ENCODE measurements around the gene NPIPB9.
"Not testable (repeated sequence)": the region's sequence is repeated elsewhere in the genome, so short reads cannot be mapped to it uniquely, and the experiment has no call there.

NPIPB9 gene

GRCh38 chr16:28751487-28751886 is at the start of gene NPIPB9:
NPIPB9 (plus strand) TSS chr16:28751787.
- not testable (repeated sequence) for DNase-seq

- DNase-seq: not testable (repeated sequence)
These were observed 47.3 kb upstream of the NPIPB9 start for GRCh38 chr16:28704246-28704645.

- not testable (repeated sequence) for DNase-seq
These were observed 40.1 kb upstream of the NPIPB9 start, which contains the start of gene EIF3C for GRCh38 chr16:28711220-28712083. EIF3C (plus strand) TSS chr16:28711464; CDS start chr16:28711687, 223 bp downstream.

GRCh38 chr16:28722852-28723650 is 28.5 kb upstream of the NPIPB9 start:
- not testable (repeated sequence) for DNase-seq

- DNase-seq: not testable (repeated sequence)
These were observed 20.3 kb upstream of the NPIPB9 start for GRCh38 chr16:28731253-28731652.

- DNase-seq: not testable (repeated sequence)
These were observed 19.0 kb upstream of the NPIPB9 start for GRCh38 chr16:28732455-28733124.

- not testable (repeated sequence) for DNase-seq
These were observed 11.8 kb upstream of the NPIPB9 start for GRCh38 chr16:28739787-28740186.

- DNase-seq: not testable (repeated sequence)
These were observed 11.0 kb upstream of the NPIPB9 start for GRCh38 chr16:28740631-28741030.

- DNase-seq: not testable (repeated sequence)
These were observed 10.3 kb upstream of the NPIPB9 start for GRCh38 chr16:28741295-28741694.

- not testable (repeated sequence) for DNase-seq
These were observed 4.8 kb upstream of the NPIPB9 start for GRCh38 chr16:28746618-28747350.

GRCh38 chr16:28749997-28750465 is 1.6 kb upstream of the NPIPB9 start:
- peak; percentile 61 for DNase-seq

GRCh38 chr16:28750469-28751067 is 1.0 kb upstream of the NPIPB9 start:
- not testable (repeated sequence) for DNase-seq

GRCh38 chr16:28781697-28782096 is 30.1 kb downstream of the NPIPB9 start:
- DNase-seq: not testable (repeated sequence)

- DNase-seq: not testable (repeated sequence)
These were observed 30.8 kb downstream of the NPIPB9 start for GRCh38 chr16:28782357-28782756.

- peak; percentile 77 for DNase-seq
These were observed 50.8 kb downstream of the NPIPB9 start for GRCh38 chr16:28802235-28803019.

- not testable (repeated sequence) for DNase-seq
These were observed 56.0 kb downstream of the NPIPB9 start for GRCh38 chr16:28807445-28808120.

- no peak for DNase-seq
These were observed 68.4 kb downstream of the NPIPB9 start for GRCh38 chr16:28820016-28820415.

- not testable (repeated sequence) for DNase-seq
These were observed 69.0 kb downstream of the NPIPB9 start for GRCh38 chr16:28820546-28820945.

GRCh38 chr16:28821874-28822519 is 70.4 kb downstream of the NPIPB9 start:
- DNase-seq: no peak

All from CD4-positive, alpha-beta T cell treated with Interleukin-12 subunit alpha and Interleukin-12 subunit beta, for 1 hour (primary cell).